ENCODE results near the gene MYF5.

The MYF5 gene

DNA sequence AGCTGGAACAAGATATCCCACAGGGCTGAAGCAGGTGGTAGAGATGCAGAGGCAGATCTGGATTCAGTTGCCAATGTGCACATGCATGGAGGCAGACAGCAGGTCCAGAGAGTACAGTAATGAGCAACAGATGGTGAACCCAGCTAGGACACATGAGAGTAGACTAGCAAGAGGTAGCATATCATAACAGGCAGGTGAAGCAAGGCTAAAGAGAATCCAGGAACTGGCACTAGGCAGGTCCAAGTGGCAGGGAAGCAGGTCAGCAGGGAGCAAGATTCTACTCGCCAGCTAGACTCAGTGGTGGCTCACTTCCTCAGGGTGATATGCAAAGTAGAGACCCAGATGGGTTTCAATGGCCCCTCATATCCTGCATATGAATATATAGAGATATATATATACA is 24.6 kb upstream of the MYF5 start:
- H3K9ac ChIP-seq (ENCODE audit: low read depth, low read length), result no peak overlapping the region
- H3K27me3 ChIP-seq (ENCODE audit: control insufficient read depth, insufficient read depth, low read length), result no peaks in the 10 kb centered on the region
- no peaks in the 10 kb centered on the region for H3K4me1 ChIP-seq (ENCODE audit: control insufficient read depth, insufficient read depth, low read length)
- H3K27ac ChIP-seq (ENCODE audit: low read depth, low read length), result no peak overlapping the region
- no peaks in the 10 kb centered on the region for H3K36me3 ChIP-seq (ENCODE audit: control insufficient read depth, insufficient read depth, low read length)
- H3K4me3 ChIP-seq (ENCODE audit: low read depth, low read length), result no peak overlapping the region
- H3K9me3 ChIP-seq (ENCODE audit: control insufficient read depth, insufficient read depth, low read length), result no peaks in the 10 kb centered on the region

DNA sequence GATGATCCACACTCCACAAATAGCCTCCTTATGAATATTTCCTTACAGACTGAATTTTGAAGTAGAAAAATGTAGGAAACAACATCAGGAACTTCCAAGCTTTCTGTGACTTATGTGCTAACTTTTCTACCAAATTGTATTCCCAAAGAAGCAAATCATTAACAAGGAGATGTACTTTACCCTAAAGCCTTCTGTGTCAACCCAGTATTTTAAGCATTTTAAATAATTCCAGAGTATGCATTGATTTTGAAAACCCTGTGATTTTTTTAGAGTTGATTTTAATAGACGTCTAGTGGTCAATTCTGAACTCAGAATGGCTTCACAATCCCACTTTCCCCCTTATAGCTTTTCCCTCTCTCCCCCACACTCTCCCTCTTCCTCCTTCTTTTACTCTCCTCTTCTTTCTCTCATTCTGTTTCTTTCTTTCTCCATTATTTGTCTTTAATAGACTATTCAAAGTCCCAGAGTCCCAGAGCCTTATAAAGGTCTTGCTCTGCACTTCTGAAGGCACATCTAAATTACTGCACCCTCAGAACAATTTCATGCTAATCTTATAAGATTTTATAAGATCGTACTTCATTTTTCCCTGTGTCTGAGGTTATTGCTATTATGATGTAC is 19.3 kb upstream of the MYF5 start:
- no peaks in the 10 kb centered on the region for H3K4me1 ChIP-seq (ENCODE audit: control insufficient read depth, insufficient read depth, low read length)
- H3K4me3 ChIP-seq (ENCODE audit: low read depth, low read length), result no peak overlapping the region
- H3K27ac ChIP-seq (ENCODE audit: low read depth, low read length), result no peak overlapping the region
- H3K27me3 ChIP-seq (ENCODE audit: control insufficient read depth, insufficient read depth, low read length), result no peaks in the 10 kb centered on the region
- H3K9me3 ChIP-seq (ENCODE audit: control insufficient read depth, insufficient read depth, low read length), result no peaks in the 10 kb centered on the region
- no peaks in the 10 kb centered on the region for H3K36me3 ChIP-seq (ENCODE audit: control insufficient read depth, insufficient read depth, low read length)
- no peak overlapping the region for H3K9ac ChIP-seq (ENCODE audit: low read depth, low read length)

DNA sequence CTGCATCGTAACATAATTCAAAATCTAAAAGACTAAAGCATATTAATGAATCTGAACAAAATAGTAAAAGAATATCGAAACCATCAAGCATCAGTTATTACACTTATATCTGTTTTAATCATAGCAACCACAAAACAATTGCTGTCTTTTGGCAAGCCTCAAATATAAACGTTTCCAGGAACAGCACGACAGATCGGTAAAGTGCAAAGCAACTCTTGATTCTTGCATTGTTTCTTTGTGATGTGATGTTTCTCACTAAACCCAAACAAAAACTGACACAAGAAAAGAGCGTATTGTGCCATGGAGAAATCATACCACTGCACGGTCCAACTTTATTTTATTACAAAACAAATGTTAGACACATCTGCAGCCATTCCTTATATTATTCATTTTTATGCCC is 18.5 kb upstream of the MYF5 start:
- no peaks in the 10 kb centered on the region for H3K36me3 ChIP-seq (ENCODE audit: control insufficient read depth, insufficient read depth, low read length)
- peaks cover 6% of the 10 kb centered on the region; the same call in 1 of the 2 replicates for H3K27me3 ChIP-seq (ENCODE audit: control insufficient read depth, insufficient read depth, low read length)
- H3K9ac ChIP-seq (ENCODE audit: low read depth, low read length), result no peak overlapping the region
- H3K4me1 ChIP-seq (ENCODE audit: control insufficient read depth, insufficient read depth, low read length), result peaks cover 7% of the 10 kb centered on the region
- no peak overlapping the region for H3K27ac ChIP-seq (ENCODE audit: low read depth, low read length)
- no peaks in the 10 kb centered on the region for H3K9me3 ChIP-seq (ENCODE audit: control insufficient read depth, insufficient read depth, low read length)
- no peak overlapping the region for H3K4me3 ChIP-seq (ENCODE audit: low read depth, low read length)

DNA sequence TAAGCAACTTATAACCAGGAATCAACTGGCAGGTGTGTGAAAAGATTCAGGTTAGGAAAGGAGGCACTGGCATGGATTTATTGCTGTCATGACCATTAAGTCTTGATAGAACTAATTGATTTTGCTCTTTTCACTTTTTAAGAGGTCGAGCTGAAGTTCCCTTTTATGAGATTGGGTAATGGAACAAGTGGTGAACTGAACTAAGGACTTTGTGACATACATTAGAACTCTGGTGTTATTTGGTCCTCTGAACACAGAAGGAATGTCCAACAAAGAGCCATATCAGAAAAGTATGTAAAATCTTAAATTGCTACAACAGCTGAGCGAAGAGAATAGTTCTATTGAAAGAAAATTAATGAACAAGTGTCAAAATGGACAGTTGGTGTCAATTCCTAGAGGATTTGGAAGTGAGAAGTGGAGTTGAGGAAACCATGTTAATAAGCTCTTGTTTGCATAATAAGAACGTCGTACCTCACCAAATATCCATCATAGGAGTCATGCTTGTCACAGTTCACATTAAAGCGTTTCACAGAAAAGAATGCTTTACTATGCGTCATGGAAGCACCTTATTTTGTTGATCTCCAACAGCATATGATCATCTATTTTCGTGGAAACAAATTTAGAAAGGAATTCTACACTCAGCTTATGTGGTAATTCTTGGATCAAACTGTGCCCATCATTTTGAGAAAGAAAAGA is 17.7 kb upstream of the MYF5 start:
- no peaks in the 10 kb centered on the region for H3K36me3 ChIP-seq (ENCODE audit: control insufficient read depth, insufficient read depth, low read length)
- H3K27me3 ChIP-seq (ENCODE audit: control insufficient read depth, insufficient read depth, low read length), result peaks cover 13% of the 10 kb centered on the region
- no peaks in the 10 kb centered on the region for H3K9me3 ChIP-seq (ENCODE audit: control insufficient read depth, insufficient read depth, low read length)
- H3K4me3 ChIP-seq (ENCODE audit: low read depth, low read length), result no peak overlapping the region
- H3K4me1 ChIP-seq (ENCODE audit: control insufficient read depth, insufficient read depth, low read length), result peaks cover 11% of the 10 kb centered on the region
- H3K9ac ChIP-seq (ENCODE audit: low read depth, low read length), result no peak overlapping the region
- no peak overlapping the region for H3K27ac ChIP-seq (ENCODE audit: low read depth, low read length)

- no peak overlapping the region for H3K4me3 ChIP-seq (ENCODE audit: low read depth, low read length)
- H3K27me3 ChIP-seq (ENCODE audit: control insufficient read depth, insufficient read depth, low read length), result peaks cover 27% of the 10 kb centered on the region
- H3K27ac ChIP-seq (ENCODE audit: low read depth, low read length), result no peak overlapping the region
- peaks cover 12% of the 10 kb centered on the region for H3K4me1 ChIP-seq (ENCODE audit: control insufficient read depth, insufficient read depth, low read length)
- no peak overlapping the region for H3K9ac ChIP-seq (ENCODE audit: low read depth, low read length)
- H3K9me3 ChIP-seq (ENCODE audit: control insufficient read depth, insufficient read depth, low read length), result no peaks in the 10 kb centered on the region
- no peaks in the 10 kb centered on the region for H3K36me3 ChIP-seq (ENCODE audit: control insufficient read depth, insufficient read depth, low read length)
Measured at GRCh38 chr12:80700327-80700726, 16.4 kb upstream of the MYF5 start.

DNA sequence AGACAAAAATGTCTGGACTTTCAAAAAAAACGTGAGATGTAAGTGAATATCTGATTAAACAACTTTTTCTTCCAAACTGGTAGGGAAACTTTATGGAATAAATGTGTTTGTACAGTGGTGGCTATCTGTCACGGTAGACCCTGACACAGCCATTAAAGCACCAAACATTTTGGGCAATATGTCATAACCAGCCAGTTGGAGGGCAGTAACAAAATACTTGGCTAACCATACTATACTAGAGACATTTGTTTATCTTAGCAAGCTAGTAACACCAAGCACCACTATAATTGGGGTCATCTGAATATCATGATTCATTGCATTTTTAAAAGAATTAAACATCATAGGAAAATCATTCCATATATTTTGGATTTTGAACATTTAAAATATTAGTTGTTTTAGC is 15.3 kb upstream of the MYF5 start:
- no peaks in the 10 kb centered on the region for H3K36me3 ChIP-seq (ENCODE audit: control insufficient read depth, insufficient read depth, low read length)
- peaks cover 37% of the 10 kb centered on the region for H3K27me3 ChIP-seq (ENCODE audit: control insufficient read depth, insufficient read depth, low read length)
- no peak overlapping the region for H3K4me3 ChIP-seq (ENCODE audit: low read depth, low read length)
- H3K4me1 ChIP-seq (ENCODE audit: control insufficient read depth, insufficient read depth, low read length), result peaks cover 12% of the 10 kb centered on the region
- no peak overlapping the region for H3K9ac ChIP-seq (ENCODE audit: low read depth, low read length)
- H3K27ac ChIP-seq (ENCODE audit: low read depth, low read length), result no peak overlapping the region
- H3K9me3 ChIP-seq (ENCODE audit: control insufficient read depth, insufficient read depth, low read length), result no peaks in the 10 kb centered on the region

- Histone ChIP-seq H3K27me3 (ENCODE audit: control insufficient read depth, insufficient read depth, low read length) (peaks cover 55% of the 10 kb centered on the region), H3K9ac (ENCODE audit: low read depth, low read length) (no peak overlapping the region), H3K4me3 (ENCODE audit: low read depth, low read length) (no peak overlapping the region), H3K36me3 (ENCODE audit: control insufficient read depth, insufficient read depth, low read length) (no peaks in the 10 kb centered on the region), H3K4me1 (ENCODE audit: control insufficient read depth, insufficient read depth, low read length) (peaks cover 20% of the 10 kb centered on the region), H3K27ac (ENCODE audit: low read depth, low read length) (no peak overlapping the region), H3K9me3 (ENCODE audit: control insufficient read depth, insufficient read depth, low read length) (no peaks in the 10 kb centered on the region)
Measured at GRCh38 chr12:80702889-80703805, 13.6 kb upstream of the MYF5 start.

- Histone ChIP-seq H3K27me3 (ENCODE audit: control insufficient read depth, insufficient read depth, low read length) (peaks cover 67% of the 10 kb centered on the region), H3K4me3 (ENCODE audit: low read depth, low read length) (no peak overlapping the region), H3K9ac (ENCODE audit: low read depth, low read length) (no peak overlapping the region), H3K9me3 (ENCODE audit: control insufficient read depth, insufficient read depth, low read length) (no peaks in the 10 kb centered on the region), H3K36me3 (ENCODE audit: control insufficient read depth, insufficient read depth, low read length) (no peaks in the 10 kb centered on the region), H3K27ac (ENCODE audit: low read depth, low read length) (no peak overlapping the region), H3K4me1 (ENCODE audit: control insufficient read depth, insufficient read depth, low read length) (peaks cover 31% of the 10 kb centered on the region)
Measured at GRCh38 chr12:80704420-80704819, 12.3 kb upstream of the MYF5 start.

GRCh38 chr12:80707126-80707829 is 9.4 kb upstream of the MYF5 start, which contains the start of gene MYF6:
Gene MYF6 (plus strand): TSS chr12:80707634. CDS start chr12:80707720, 86 bp downstream.
- H3K9ac ChIP-seq (ENCODE audit: low read depth, low read length), result no peak within 1 kb of the TSS
- H3K36me3 ChIP-seq (ENCODE audit: control insufficient read depth, insufficient read depth, low read length), result no peaks in the 10 kb centered on the region
- no peaks in the 10 kb centered on the region for H3K9me3 ChIP-seq (ENCODE audit: control insufficient read depth, insufficient read depth, low read length)
- peaks cover 96% of the 10 kb centered on the region for H3K27me3 ChIP-seq (ENCODE audit: control insufficient read depth, insufficient read depth, low read length)
- no peak within 1 kb of the TSS for H3K27ac ChIP-seq (ENCODE audit: low read depth, low read length)
- peaks cover 49% of the 10 kb centered on the region for H3K4me1 ChIP-seq (ENCODE audit: control insufficient read depth, insufficient read depth, low read length)
- peak within 1 kb of the TSS; percentile 60 for H3K4me3 ChIP-seq (ENCODE audit: low read depth, low read length)

- H3K27ac ChIP-seq (ENCODE audit: low read depth, low read length), result no peak overlapping the region
- peaks cover 50% of the 10 kb centered on the region for H3K4me1 ChIP-seq (ENCODE audit: control insufficient read depth, insufficient read depth, low read length)
- no peaks in the 10 kb centered on the region for H3K36me3 ChIP-seq (ENCODE audit: control insufficient read depth, insufficient read depth, low read length)
- H3K4me3 ChIP-seq (ENCODE audit: low read depth, low read length), result peak overlapping the region; percentile 60
- H3K27me3 ChIP-seq (ENCODE audit: control insufficient read depth, insufficient read depth, low read length), result peaks cover 100% of the 10 kb centered on the region
- no peaks in the 10 kb centered on the region for H3K9me3 ChIP-seq (ENCODE audit: control insufficient read depth, insufficient read depth, low read length)
- no peak overlapping the region for H3K9ac ChIP-seq (ENCODE audit: low read depth, low read length)
Measured at GRCh38 chr12:80707830-80708258, 8.9 kb upstream of the MYF5 start.

Data from HUES48 (cell line).